C4-2B (cell line): ENCODE results near the gene CEP85L.

Experiments
- H3K27ac ChIP-seq: fragments of 450-650 bp; 2 replicates; pipeline ENCODE4 v1.5.1; 2017
- CTCF ChIP-seq: fragments of 450-650 bp; conservative IDR thresholded peaks from 2 replicates; pipeline ENCODE4 v1.5.1; 2017; ENCODE audit warnings: mild to moderate bottlenecking
- ZFX ChIP-seq: fragments of 450-650 bp; IDR thresholded peaks from 2 replicates; pipeline ENCODE4 v1.6.1; 2017

Gene CEP85L

GRCh38 chr6:118548613-118549012 is 102.8 kb downstream of the CEP85L start:
- no peak overlapping the region for H3K27ac ChIP-seq
- TF ChIP-seq ZFX (no peak), CTCF (no peak)

GRCh38 chr6:118548136-118548535 is 103.3 kb downstream of the CEP85L start, which contains the start of gene PLN:
PLN (plus strand) TSS chr6:118548296; CDS start chr6:118558922, 10,626 bp downstream.
- no peak for TF ChIP-seq CTCF
- TF ChIP-seq ZFX: no peak
- no peak within 1 kb of the TSS for H3K27ac ChIP-seq

GRCh38 chr6:118546880-118547218 is 104.5 kb downstream of the CEP85L start:
- no peak overlapping the region for H3K27ac ChIP-seq
- TF ChIP-seq ZFX (no peak), CTCF (no peak)

- H3K27ac ChIP-seq: no peak overlapping the region
- TF ChIP-seq ZFX: no peak
- TF ChIP-seq CTCF: no peak
These were observed 105.1 kb downstream of the CEP85L start for GRCh38 chr6:118546164-118546879.

GRCh38 chr6:118544105-118544504 is 107.3 kb downstream of the CEP85L start:
- H3K27ac ChIP-seq: no peak overlapping the region
- TF ChIP-seq ZFX (no peak), CTCF (no peak)

GRCh38 chr6:118542184-118542952 is 109.0 kb downstream of the CEP85L start:
- no peak overlapping the region for H3K27ac ChIP-seq

More at GRCh38 chr6:118542184-118542952, 109.0 kb downstream of the CEP85L start:
- no peak for TF ChIP-seq ZFX
- no peak for TF ChIP-seq CTCF
